HepG2 (cell line): ENCODE results near the gene MYOM1. TPM values are rescaled to one million over a fixed set of nuclear protein-coding genes. Genes with fewer than 3 reads are reported as not detected.
A peak's percentile ranks its signal among the peaks of the same experiment; 100 is the strongest.

ENCODE experiments used
- ATAC-seq: fragments of 200-7000 bp; cut with Tn5 transposase; 3 replicates; pipeline ENCODE4 v1.9.1; 2020; ENCODE audit warnings: mild to moderate bottlenecking, moderate library complexity
- BruUV-seq: library from RNA; stranded (reverse); fragments of 400-500 nt; replicated peaks from 2 replicates; lab custom pipeline; 2021; lab: Mats Ljungman, UMichigan
- CTCF ChIA-PET: fragments of 300-600 bp; formaldehyde crosslinking; extraction: SDS; loops from one replicate; lab custom pipeline; 2021; ENCODE audit warnings: low total read pairs, inconsistent platforms, low intra/inter-chr PET ratio; lab: Yijun Ruan, JAX
- POLR2A ChIA-PET: fragments of 350-600 bp; sonication (Branson Sonifier 250); formaldehyde crosslinking; loops from one replicate; lab custom pipeline; 2020; ENCODE audit warnings: antibody characterized with exemption, inconsistent platforms; lab: Yijun Ruan, JAX
- DNase-seq: peaks from one replicate; pipeline ENCODE4 v3.0.0-alpha.2; 2015; ENCODE audit warnings: low spot score
- FAIRE-seq: peaks from 3 replicates; lab custom pipeline; 2011; peaks lifted over from hg19 to GRCh38; lab: Jason Lieb, UNC
- H2AFZ ChIP-seq: one replicate; pipeline ENCODE4 v1.6.1; 2011; ENCODE audit warnings: low read length, inconsistent platforms
- H3K27ac ChIP-seq: fragments of 300-600 bp; 3 replicates; pipeline ENCODE4 v1.8.0; 2011; ENCODE audit warnings: mixed run types, mild to moderate bottlenecking, mixed read lengths, low read length, inconsistent platforms; ENCODE audit not compliant: insufficient read depth; ENCODE audit errors: extremely low read length
- H3K27me3 ChIP-seq, 2 experiments: fragments of 200-600 bp in 1 of 2; 2 replicates in 1 of 2; 3 replicates in 1 of 2; pipeline versions ENCODE4 v1.6.0 to v1.8.0; 2011; ENCODE audit warnings: low read length in 2 of 2, mild to moderate bottlenecking in 2 of 2, moderate library complexity in 2 of 2, inconsistent platforms in 1 of 2; ENCODE audit not compliant: insufficient read depth in 2 of 2, control insufficient read depth in 1 of 2
- H3K36me3 ChIP-seq, 2 experiments: fragments of 200-600 bp in 1 of 2; replicated peaks in 1 of 2; 2 replicates in 1 of 2; 3 replicates in 1 of 2; pipeline versions ENCODE4 v1.5.1 to v1.8.0; 2011; ENCODE audit warnings: low read length in 2 of 2, inconsistent platforms in 1 of 2; ENCODE audit not compliant: insufficient read depth in 2 of 2, control insufficient read depth in 1 of 2
- H3K4me1 ChIP-seq: 2 replicates; pipeline ENCODE4 v1.5.1; 2012; ENCODE audit warnings: low read length, inconsistent platforms; ENCODE audit not compliant: insufficient read depth
- H3K4me2 ChIP-seq: 2 replicates; pipeline ENCODE4 v1.6.0; 2011; ENCODE audit warnings: low read depth, low read length, inconsistent platforms
- H3K4me3 ChIP-seq, 3 experiments: fragments of 200-600 bp in 1 of 3; sonication (generic), shearing (Covaris generic) in 1 of 3; replicated peaks in 1 of 3; 2 replicates each; pipeline ENCODE4 v1.5.1; 2011 to 2016; ENCODE audit warnings: low read length in 3 of 3, inconsistent platforms in 2 of 3, low read depth in 2 of 3, mild to moderate bottlenecking in 2 of 3, control low read depth in 1 of 3, mixed read lengths in 1 of 3; ENCODE audit not compliant: insufficient read depth in 1 of 3
- H3K79me2 ChIP-seq: one replicate; pipeline ENCODE4 v1.6.1; 2011; ENCODE audit warnings: low read length, inconsistent platforms; ENCODE audit not compliant: insufficient read depth
- H3K9ac ChIP-seq: 2 replicates; pipeline ENCODE4 v1.6.0; 2011; ENCODE audit warnings: mild to moderate bottlenecking, low read depth, low read length, inconsistent platforms; ENCODE audit not compliant: insufficient read depth
- H3K9me3 ChIP-seq: 2 replicates; pipeline ENCODE4 v1.5.1; 2012; ENCODE audit warnings: mild to moderate bottlenecking, low read length
- H4K20me1 ChIP-seq: 2 replicates; pipeline ENCODE4 v1.6.0; 2011; ENCODE audit warnings: inconsistent platforms, mild to moderate bottlenecking, low read length, moderate library complexity; ENCODE audit not compliant: insufficient read depth
- IKZF5 ChIP-seq: IDR thresholded peaks from 2 replicates; pipeline ENCODE4 v1.6.1; 2018; ENCODE audit warnings: missing genetic modification reagents, mild to moderate bottlenecking, missing compliant biosample characterization
- MAFK ChIP-seq, 2 experiments: IDR thresholded peaks in 1 of 2; conservative IDR thresholded peaks in 1 of 2; 2 replicates each; pipeline ENCODE4 v1.6.1; 2011; ENCODE audit warnings: improper control_type of control experiment in 2 of 2, low read length in 2 of 2
- SMARCC2 ChIP-seq: fragments of 450-650 bp; IDR thresholded peaks from 2 replicates; pipeline ENCODE4 v1.6.1; 2017; ENCODE audit warnings: antibody characterized with exemption, mild to moderate bottlenecking
- SNAI1 ChIP-seq: sonication (generic); formaldehyde crosslinking; IDR thresholded peaks from 2 replicates; pipeline ENCODE4 v1.5.0; 2020; ENCODE audit warnings: mild to moderate bottlenecking, missing genetic modification reagents, borderline replicate concordance
- ZNF841 ChIP-seq: sonication (generic); formaldehyde crosslinking; IDR thresholded peaks from 2 replicates; pipeline ENCODE4 v1.8.1; 2023; ENCODE audit warnings: missing genetic modification reagents, borderline replicate concordance
- WGBS: methylation state at CpG from one replicate; pipeline ENCODE4 v1.1.6; 2017; ENCODE audit warnings: low lambda C conversion rate; 5-methylcytosine and 5-hydroxymethylcytosine counted together
- in situ Hi-C: cut with HindIII; loops from 2 replicates; pipeline ENCODE4 v1.10.0; 2017; ENCODE audit warnings: low pct_unique_long_range_greater_than_20kb; ENCODE audit not compliant: extremely low pct_ligation_motif_present
- intact Hi-C: fragments of 100-400 bp; cut with micrococcal nuclease; formaldehyde crosslinking; loops from one replicate; pipeline ENCODE4 v1.10.0; 2022; ENCODE audit not compliant: unreplicated experiment
- polyA plus RNA-seq, 8 experiments: library from polyadenylated mRNA; depleted of rRNA in 3 of 8; stranded (reverse) in 7 of 8; unstranded in 1 of 8; fragments of >200 nt; fragmentation: Illumina TruSeq in 4 of 8; extraction: Trizol in 4 of 8; gene quantifications; 2 replicates each; pipeline versions ENCODE4 v1.2.1 to v1.2.3, GENCODE V29; 2011 to 2016; ENCODE audit warnings: low read depth in 4 of 8, missing spikeins in 1 of 8, mixed read lengths in 1 of 8; ENCODE audit not compliant: insufficient read depth in 1 of 8
- total RNA-seq, 5 experiments: library from RNA; depleted of rRNA; stranded (reverse); fragments of >200 nt; fragmentation: Illumina TruSeq; extraction: Trizol; gene quantifications; 2 replicates each; pipeline ENCODE4 v1.2.3, GENCODE V29; 2016; ENCODE audit warnings: low read depth in 1 of 5
- TF ChIP-seq, protein P1 (sequence below): sonication (generic); formaldehyde crosslinking; IDR thresholded peaks from 2 replicates; pipeline ENCODE4 v1.5.1; 2020; ENCODE audit warnings: mild to moderate bottlenecking, missing genetic modification reagents, moderate library complexity

The MYOM1 gene
- total and polyA plus RNA-seq, 2 of the 13 experiments (the other 11 are each of a cell fraction or from before 2014, with no cell fraction given): 0.46 to 0.98 TPM

- in situ Hi-C loops: loop anchor here (10.0 to 25.0 kb wide), 2 partner anchors 133 to 395 kb away; partner anchors contain the start of gene TGIF1
- H3K4me2 ChIP-seq: no peak overlapping the region
- no peaks in the 10 kb centered on the region for H4K20me1 ChIP-seq
- no peak overlapping the region for H2AFZ ChIP-seq
- no peaks in the 10 kb centered on the region for H3K79me2 ChIP-seq
- TF ChIP-seq SMARCC2: no peak
- no peak for TF ChIP-seq IKZF5 (CRISPR knock-in tag)
- no peak for TF ChIP-seq ZNF841 (CRISPR knock-in tag)
- H3K36me3 ChIP-seq: no peaks in the 10 kb centered on the region
- no peak overlapping the region for H3K27ac ChIP-seq
- H3K4me1 ChIP-seq: peaks cover 18% of the 10 kb centered on the region
- H3K9me3 ChIP-seq: no peaks in the 10 kb centered on the region
- POLR2A ChIA-PET: no interaction called here
- CTCF ChIA-PET: no interaction called here
- no peak for DNase-seq
- H3K4me3 ChIP-seq: no peak overlapping the region
- intact Hi-C loops: no loop called here
- FAIRE-seq: no peak
- no peaks in the 10 kb centered on the region for H3K27me3 ChIP-seq
- no peak for ATAC-seq
- no peak overlapping the region for H3K9ac ChIP-seq
- WGBS: 85% methylated on average over 5 of the region's 5 CpGs
- no TSS peak for BruUV-seq
Observed at GRCh38 chr18:3067722-3068121, 152.0 kb downstream of the MYOM1 start.

DNA sequence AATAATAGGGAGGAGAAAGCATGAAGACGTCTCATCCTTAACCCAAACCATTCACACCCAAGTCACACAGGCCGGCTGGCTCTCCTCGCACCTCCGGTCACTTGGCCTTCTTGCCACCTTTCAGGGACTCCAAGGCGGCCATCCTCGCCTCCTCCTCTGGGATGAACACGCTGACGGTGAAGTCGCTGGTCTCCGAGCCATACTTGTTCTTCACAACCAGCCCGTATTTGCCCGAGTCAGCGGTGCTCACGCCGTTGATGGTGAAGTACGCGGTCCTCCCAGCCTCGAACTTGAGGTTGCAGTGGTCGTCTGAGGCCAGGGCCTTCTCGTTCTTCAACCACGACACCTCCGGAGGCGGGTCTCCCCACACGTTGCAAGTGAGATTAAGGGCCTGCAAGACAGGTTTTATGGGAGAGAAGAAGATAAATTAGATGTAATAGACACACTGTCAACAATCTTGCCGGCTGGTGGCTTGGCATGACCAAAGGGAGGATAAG lies 152.6 kb downstream of the MYOM1 start:
- Histone ChIP-seq H3K79me2 (peaks cover 4% of the 10 kb centered on the region), H3K9ac (no peak overlapping the region), H4K20me1 (no peaks in the 10 kb centered on the region), H3K36me3 (no peaks in the 10 kb centered on the region), H3K4me1 (peaks cover 23% of the 10 kb centered on the region), H2AFZ (no peak overlapping the region), H3K27me3 (no peaks in the 10 kb centered on the region), H3K4me3 (no peak overlapping the region), H3K4me2 (no peak overlapping the region), H3K27ac (no peak overlapping the region), H3K9me3 (no peaks in the 10 kb centered on the region)
- 95% methylated on average over 25 of the region's 25 CpGs for WGBS
- CTCF ChIA-PET: no interaction called here
- in situ Hi-C loops: loop anchor here (10.0 to 25.0 kb wide), 2 partner anchors 132 to 395 kb away; partner anchors contain the start of gene TGIF1
- POLR2A ChIA-PET: no interaction called here
- no TSS peak for BruUV-seq
- ATAC-seq (no peak), DNase-seq (no peak), FAIRE-seq (no peak)
- TF ChIP-seq MAFK (conservative IDR thresholded peaks at IDR 0.05 in 1 of 2, IDR thresholded peaks at IDR 0.05 in 1 of 2; ENCODE audit: low read length in 2 of 2) (peak in 1 of 2 experiments; percentile 27; a peak in 1 of 4 replicates), SNAI1 (CRISPR knock-in tag) (no peak)
- TF ChIP-seq, protein P1, sequence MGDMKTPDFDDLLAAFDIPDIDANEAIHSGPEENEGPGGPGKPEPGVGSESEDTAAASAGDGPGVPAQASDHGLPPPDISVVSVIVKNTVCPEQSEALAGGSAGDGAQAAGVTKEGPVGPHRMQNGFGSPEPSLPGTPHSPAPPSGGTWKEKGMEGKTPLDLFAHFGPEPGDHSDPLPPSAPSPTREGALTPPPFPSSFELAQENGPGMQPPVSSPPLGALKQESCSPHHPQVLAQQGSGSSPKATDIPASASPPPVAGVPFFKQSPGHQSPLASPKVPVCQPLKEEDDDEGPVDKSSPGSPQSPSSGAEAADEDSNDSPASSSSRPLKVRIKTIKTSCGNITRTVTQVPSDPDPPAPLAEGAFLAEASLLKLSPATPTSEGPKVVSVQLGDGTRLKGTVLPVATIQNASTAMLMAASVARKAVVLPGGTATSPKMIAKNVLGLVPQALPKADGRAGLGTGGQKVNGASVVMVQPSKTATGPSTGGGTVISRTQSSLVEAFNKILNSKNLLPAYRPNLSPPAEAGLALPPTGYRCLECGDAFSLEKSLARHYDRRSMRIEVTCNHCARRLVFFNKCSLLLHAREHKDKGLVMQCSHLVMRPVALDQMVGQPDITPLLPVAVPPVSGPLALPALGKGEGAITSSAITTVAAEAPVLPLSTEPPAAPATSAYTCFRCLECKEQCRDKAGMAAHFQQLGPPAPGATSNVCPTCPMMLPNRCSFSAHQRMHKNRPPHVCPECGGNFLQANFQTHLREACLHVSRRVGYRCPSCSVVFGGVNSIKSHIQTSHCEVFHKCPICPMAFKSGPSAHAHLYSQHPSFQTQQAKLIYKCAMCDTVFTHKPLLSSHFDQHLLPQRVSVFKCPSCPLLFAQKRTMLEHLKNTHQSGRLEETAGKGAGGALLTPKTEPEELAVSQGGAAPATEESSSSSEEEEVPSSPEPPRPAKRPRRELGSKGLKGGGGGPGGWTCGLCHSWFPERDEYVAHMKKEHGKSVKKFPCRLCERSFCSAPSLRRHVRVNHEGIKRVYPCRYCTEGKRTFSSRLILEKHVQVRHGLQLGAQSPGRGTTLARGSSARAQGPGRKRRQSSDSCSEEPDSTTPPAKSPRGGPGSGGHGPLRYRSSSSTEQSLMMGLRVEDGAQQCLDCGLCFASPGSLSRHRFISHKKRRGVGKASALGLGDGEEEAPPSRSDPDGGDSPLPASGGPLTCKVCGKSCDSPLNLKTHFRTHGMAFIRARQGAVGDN (CRISPR knock-in tag): 0 out of 2 replicates have a peak, but pooled peaks have one; percentile 10
- intact Hi-C loops: no loop called here
